ENCODE data around the gene VAX1.

- no peak for TF ChIP-seq POLR2A (IDR thresholded peaks at IDR 0.05)
- TF ChIP-seq, protein P1, sequence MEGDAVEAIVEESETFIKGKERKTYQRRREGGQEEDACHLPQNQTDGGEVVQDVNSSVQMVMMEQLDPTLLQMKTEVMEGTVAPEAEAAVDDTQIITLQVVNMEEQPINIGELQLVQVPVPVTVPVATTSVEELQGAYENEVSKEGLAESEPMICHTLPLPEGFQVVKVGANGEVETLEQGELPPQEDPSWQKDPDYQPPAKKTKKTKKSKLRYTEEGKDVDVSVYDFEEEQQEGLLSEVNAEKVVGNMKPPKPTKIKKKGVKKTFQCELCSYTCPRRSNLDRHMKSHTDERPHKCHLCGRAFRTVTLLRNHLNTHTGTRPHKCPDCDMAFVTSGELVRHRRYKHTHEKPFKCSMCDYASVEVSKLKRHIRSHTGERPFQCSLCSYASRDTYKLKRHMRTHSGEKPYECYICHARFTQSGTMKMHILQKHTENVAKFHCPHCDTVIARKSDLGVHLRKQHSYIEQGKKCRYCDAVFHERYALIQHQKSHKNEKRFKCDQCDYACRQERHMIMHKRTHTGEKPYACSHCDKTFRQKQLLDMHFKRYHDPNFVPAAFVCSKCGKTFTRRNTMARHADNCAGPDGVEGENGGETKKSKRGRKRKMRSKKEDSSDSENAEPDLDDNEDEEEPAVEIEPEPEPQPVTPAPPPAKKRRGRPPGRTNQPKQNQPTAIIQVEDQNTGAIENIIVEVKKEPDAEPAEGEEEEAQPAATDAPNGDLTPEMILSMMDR (IDR thresholded peaks at IDR 0.05), result no peak
Observed at GRCh38 chr10:117130862-117131375, 7.2 kb downstream of the VAX1 start.

All from prostate gland (tissue), 2 donors.